H9 (cell line): ENCODE measurements around the gene MYO18B. TPM values are rescaled to one million over a fixed set of nuclear protein-coding genes. Genes with fewer than 3 reads are reported as not detected.

Source experiments
- DNase-seq: peaks from one replicate; pipeline ENCODE4 v3.0.0-alpha.2; 2017
- H2AFZ ChIP-seq: one replicate; pipeline ENCODE4 v1.6.1; 2013; ENCODE audit warnings: mild to moderate bottlenecking, low read length, control low read depth, moderate library complexity
- H2AK5ac ChIP-seq: 2 replicates; pipeline ENCODE4 v1.6.1; 2013; ENCODE audit warnings: low read length, control low read depth, mixed read lengths; ENCODE audit not compliant: insufficient read length
- H2BK120ac ChIP-seq: one replicate; pipeline ENCODE4 v1.6.1; 2013; ENCODE audit warnings: low read depth, mild to moderate bottlenecking, low read length, control low read depth, inconsistent platforms; ENCODE audit not compliant: poor library complexity, severe bottlenecking
- H2BK12ac ChIP-seq: 2 replicates; pipeline ENCODE4 v1.6.1; 2013; ENCODE audit warnings: low read length, control low read depth, mixed read lengths, low read depth; ENCODE audit not compliant: insufficient read length
- H2BK15ac ChIP-seq: 2 replicates; pipeline ENCODE4 v1.6.1; 2013; ENCODE audit warnings: low read depth, low read length, control low read depth
- H2BK20ac ChIP-seq: one replicate; pipeline ENCODE4 v1.6.1; 2013; ENCODE audit warnings: low read depth, mild to moderate bottlenecking, low read length, control low read depth, inconsistent platforms; ENCODE audit not compliant: poor library complexity, severe bottlenecking
- H2BK5ac ChIP-seq: 2 replicates; pipeline ENCODE4 v1.6.1; 2013; ENCODE audit warnings: low read length, control low read depth, mixed read lengths; ENCODE audit not compliant: insufficient read length
- H3K14ac ChIP-seq: 2 replicates; pipeline ENCODE4 v1.6.1; 2013; ENCODE audit warnings: low read length, control low read depth; ENCODE audit not compliant: insufficient read depth
- H3K18ac ChIP-seq: 2 replicates; pipeline ENCODE4 v1.6.1; 2013; ENCODE audit warnings: low read depth, mild to moderate bottlenecking, mixed read lengths, low read length, control low read depth; ENCODE audit not compliant: insufficient read length
- H3K23ac ChIP-seq: 2 replicates; pipeline ENCODE4 v1.6.1; 2013; ENCODE audit warnings: low read length, control low read depth, mixed read lengths, low read depth; ENCODE audit not compliant: insufficient read length
- H3K23me2 ChIP-seq: 2 replicates; pipeline ENCODE4 v1.6.1; 2013; ENCODE audit warnings: low read depth, mild to moderate bottlenecking, mixed read lengths, low read length, control low read depth; ENCODE audit not compliant: insufficient read length, poor library complexity, severe bottlenecking
- H3K27ac ChIP-seq: 2 replicates; pipeline ENCODE4 v1.5.1; 2013; ENCODE audit warnings: low read length, control low read depth, mixed read lengths, low read depth; ENCODE audit not compliant: insufficient read length
- H3K27me3 ChIP-seq: 2 replicates; pipeline ENCODE4 v1.6.1; 2013; ENCODE audit warnings: low read length, control low read depth, inconsistent platforms; ENCODE audit not compliant: insufficient read depth
- H3K4ac ChIP-seq: 2 replicates; pipeline ENCODE4 v1.6.1; 2013; ENCODE audit warnings: low read depth, mild to moderate bottlenecking, control low read depth, inconsistent platforms, low read length, moderate library complexity
- H3K4me1 ChIP-seq: 2 replicates; pipeline ENCODE4 v1.6.1; 2013; ENCODE audit warnings: low read length, control low read depth, inconsistent platforms; ENCODE audit not compliant: insufficient read depth
- H3K4me2 ChIP-seq: 2 replicates; pipeline ENCODE4 v1.6.1; 2013; ENCODE audit warnings: low read length, control low read depth, mixed read lengths; ENCODE audit not compliant: insufficient read length, insufficient read depth
- H3K56ac ChIP-seq: 2 replicates; pipeline ENCODE4 v1.6.1; 2013; ENCODE audit warnings: low read depth, mild to moderate bottlenecking, mixed read lengths, low read length, control low read depth; ENCODE audit not compliant: insufficient read length
- H3K79me1 ChIP-seq: 2 replicates; pipeline ENCODE4 v1.6.1; 2013; ENCODE audit warnings: low read depth, mild to moderate bottlenecking, moderate library complexity, low read length, control low read depth, inconsistent platforms; ENCODE audit not compliant: insufficient read depth, poor library complexity, severe bottlenecking
- H3K79me2 ChIP-seq: 2 replicates; pipeline ENCODE4 v1.6.1; 2013; ENCODE audit warnings: low read length, control low read depth, inconsistent platforms; ENCODE audit not compliant: insufficient read depth
- H3K9ac ChIP-seq: 2 replicates; pipeline ENCODE4 v1.6.1; 2013; ENCODE audit warnings: low read length, control low read depth, mixed read lengths; ENCODE audit not compliant: insufficient read length; ENCODE audit errors: extremely low read depth
- H3K9me3 ChIP-seq: one replicate; pipeline ENCODE4 v1.6.1; 2013; ENCODE audit warnings: low read depth, low read length, inconsistent platforms; ENCODE audit not compliant: control insufficient read depth
- H3T11ph ChIP-seq: one replicate; pipeline ENCODE4 v1.6.1; 2013; ENCODE audit warnings: mild to moderate bottlenecking, low read length, control low read depth, inconsistent platforms
- H4K20me1 ChIP-seq: one replicate; pipeline ENCODE4 v1.6.1; 2013; ENCODE audit not compliant: control insufficient read depth, insufficient read length, insufficient read depth
- H4K5ac ChIP-seq: 2 replicates; pipeline ENCODE4 v1.6.1; 2013; ENCODE audit warnings: low read depth, mild to moderate bottlenecking, mixed read lengths, low read length, control low read depth; ENCODE audit not compliant: insufficient read length
- H4K8ac ChIP-seq: replicated peaks from 2 replicates; pipeline ENCODE4 v1.6.1; 2013; ENCODE audit warnings: low read length, control low read depth, mixed read lengths, low read depth; ENCODE audit not compliant: insufficient read length
- H4K91ac ChIP-seq: 2 replicates; pipeline ENCODE4 v1.6.1; 2013; ENCODE audit warnings: low read depth, mild to moderate bottlenecking, moderate library complexity, mixed read lengths, low read length, control low read depth; ENCODE audit not compliant: insufficient read length
- H3K27ac Mint-ChIP-seq, 3 experiments: 2 replicates in 2 of 3; 3 replicates in 1 of 3; pipeline ENCODE4 v1.8.0; 2020 to 2021; ENCODE audit warnings: mixed read lengths in 3 of 3, mild to moderate bottlenecking in 1 of 3, moderate library complexity in 1 of 3
- H3K27me3 Mint-ChIP-seq: 2 replicates; pipeline ENCODE4 v1.8.0; 2021; ENCODE audit warnings: low read depth, mild to moderate bottlenecking, moderate library complexity, mixed read lengths
- H3K36me3 Mint-ChIP-seq, 3 experiments: 2 replicates in 2 of 3; 3 replicates in 1 of 3; pipeline ENCODE4 v1.8.0; 2020 to 2021; ENCODE audit warnings: low read depth in 3 of 3, mixed read lengths in 3 of 3; ENCODE audit not compliant: insufficient read depth in 1 of 3
- H3K4me1 Mint-ChIP-seq, 2 experiments: 2 replicates each; pipeline ENCODE4 v1.8.0; 2020; ENCODE audit warnings: mixed read lengths in 2 of 2
- H3K4me3 Mint-ChIP-seq, 2 experiments: 2 replicates in 1 of 2; 3 replicates in 1 of 2; pipeline ENCODE4 v1.8.0; 2020 to 2021; ENCODE audit warnings: mild to moderate bottlenecking in 2 of 2, mixed read lengths in 2 of 2, moderate library complexity in 1 of 2
- H3K9me3 Mint-ChIP-seq, 2 experiments: 2 replicates in 1 of 2; 3 replicates in 1 of 2; pipeline ENCODE4 v1.8.0; 2020; ENCODE audit warnings: mild to moderate bottlenecking in 2 of 2, mixed read lengths in 2 of 2, moderate library complexity in 1 of 2
- CTCF ChIP-seq: fragments of 200-600 bp; sonication (generic); conservative IDR thresholded peaks from 3 replicates; pipeline ENCODE4 v1.8.0; 2021; ENCODE audit warnings: antibody characterized with exemption, mild to moderate bottlenecking
- WGBS: extraction: QIAGEN DNeasy Blood & Tissue Kit; methylation state at CpG from one replicate; pipeline ENCODE4 v1.1.7; 2013; ENCODE audit warnings: missing lambda C conversion rate, low lambda C conversion rate, mixed read lengths; ENCODE audit not compliant: insufficient read length; ENCODE audit errors: extremely low coverage; 5-methylcytosine and 5-hydroxymethylcytosine counted together
- total RNA-seq: library from RNA; stranded (reverse); gene quantifications from 2 replicates; pipeline ENCODE4 v1.2.1, GENCODE V29; 2021

MYO18B gene
- total RNA-seq, 1 experiment from 2014 or later: 0.46 TPM

GRCh38 chr22:25764270-25765015 is 22.5 kb downstream of the MYO18B start:
- Histone ChIP-seq H2AK5ac (no peak overlapping the region), H3K4ac (no peak overlapping the region), H3K79me1 (no peaks in the 10 kb centered on the region), H3K9ac (no peak overlapping the region), H2BK20ac (no peak overlapping the region), H3K23ac (no peak overlapping the region), H2AFZ (no peak overlapping the region), H4K5ac (no peak overlapping the region), H2BK120ac (no peak overlapping the region), H4K91ac (no peak overlapping the region), H3K79me2 (no peaks in the 10 kb centered on the region), H3K14ac (no peak overlapping the region; the same call in 1 of the 2 replicates), H3K9me3 (no peaks in the 10 kb centered on the region), H4K20me1 (no peaks in the 10 kb centered on the region), H3K18ac (no peak overlapping the region), H3K4me1 (no peaks in the 10 kb centered on the region), H2BK5ac (no peak overlapping the region), H3K27me3 (no peaks in the 10 kb centered on the region), H3T11ph (no peak overlapping the region), H3K27ac (no peak overlapping the region), H3K4me2 (no peak overlapping the region), H3K23me2 (no peaks in the 10 kb centered on the region), H2BK15ac (no peak overlapping the region), H2BK12ac (no peak overlapping the region), H4K8ac (no peak overlapping the region), H3K56ac (no peak overlapping the region)
- Mint-ChIP-seq H3K4me3 (no peak overlapping the region), H3K27ac (no peak overlapping the region), H3K36me3 (no peaks in the 10 kb centered on the region), H3K4me1 (peaks cover 0 to under 1% of the 10 kb centered on the region in 2 experiments; a peak in 2 of 4 replicates), H3K9me3 (peaks cover 7 to 8% of the 10 kb centered on the region in 2 experiments; a peak in 4 of 5 replicates), H3K27me3 (peaks cover 16% of the 10 kb centered on the region)
- WGBS: no CpG with 5 or more reads among the region's 8 CpGs
- peak; percentile 73 for TF ChIP-seq CTCF
- DNase-seq: peak; percentile 70
